Measurements from ENCODE around the gene SLC35D2.
"Not testable (repeated sequence)": the region's sequence is repeated elsewhere in the genome, so short reads cannot be mapped to it uniquely, and the experiment has no call there.

DNA sequence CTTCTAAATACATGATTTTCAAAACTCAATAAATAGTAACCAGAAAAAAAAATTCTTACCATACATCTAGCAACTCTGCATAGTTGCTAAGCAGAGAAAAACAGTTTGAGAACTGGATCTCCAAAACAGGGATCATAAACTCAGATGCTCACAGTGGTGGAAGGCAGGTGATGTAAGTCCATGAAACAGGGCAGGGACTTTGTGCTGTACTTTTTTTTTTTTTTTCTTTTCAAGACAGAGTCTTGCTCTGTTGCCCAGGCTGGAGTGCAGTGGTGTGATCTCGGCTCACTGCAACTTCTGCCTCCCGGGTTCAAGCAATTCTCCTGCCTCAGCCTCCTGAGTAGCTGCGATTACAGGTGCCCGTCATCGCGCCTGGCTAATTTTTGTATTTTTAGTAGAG lies 76.6 kb downstream of the SLC35D2 start:
- not testable (repeated sequence) for TF ChIP-seq CTCF (IDR thresholded peaks at IDR 0.05; ENCODE audit: low read depth, low read length, poor library complexity, severe bottlenecking); EZH2phosphoT487 (IDR thresholded peaks at IDR 0.05; ENCODE audit: borderline replicate concordance, low read length)

Data from DOHH2 (cell line).